ENCODE results near the gene CMIP. TPM values are rescaled to one million over a fixed set of nuclear protein-coding genes. Genes with fewer than 3 reads are reported as not detected.

Gene CMIP
- total RNA-seq, 1 donor from 2014 or later, result 19.8 TPM

DNA sequence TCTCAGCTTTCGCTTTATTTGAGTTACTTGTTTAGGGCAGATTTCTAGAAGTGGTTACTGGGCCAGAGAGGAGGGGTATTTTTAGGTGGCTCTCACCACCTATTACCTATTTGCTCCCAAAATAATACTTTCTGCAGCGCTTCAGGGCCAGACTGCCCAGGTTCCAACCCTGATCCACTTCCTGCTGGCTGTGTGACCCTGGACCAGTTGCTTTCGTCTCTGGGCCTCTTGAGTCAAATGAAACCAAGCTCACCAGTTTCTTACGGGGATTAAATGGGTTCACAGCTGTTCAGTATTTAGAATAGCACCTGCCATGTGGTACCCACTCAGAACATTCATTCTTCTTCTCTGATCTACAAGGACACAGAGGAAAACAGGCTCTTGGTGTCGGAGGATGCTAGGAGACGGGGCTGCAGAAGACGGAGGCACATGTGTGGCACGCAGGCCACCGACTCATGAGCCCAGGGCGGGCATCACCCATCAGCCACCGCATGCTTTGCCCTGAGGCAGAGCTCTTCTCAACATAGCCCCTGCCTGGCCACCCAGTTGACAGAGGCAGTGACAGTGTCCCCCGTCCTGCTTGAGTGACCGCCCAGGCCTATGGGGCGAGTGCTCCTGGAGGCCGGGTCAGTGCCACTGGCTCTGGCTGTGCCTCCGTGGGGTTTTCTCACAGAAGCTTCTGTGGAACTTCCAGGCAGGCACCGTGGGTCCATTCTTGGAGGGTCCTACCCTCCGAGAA lies 185.5 kb downstream of the CMIP start:
- intact Hi-C loops (cut with DNase I), result no loop called here
- no peak for DNase-seq (ENCODE audit: low spot score)

DNA sequence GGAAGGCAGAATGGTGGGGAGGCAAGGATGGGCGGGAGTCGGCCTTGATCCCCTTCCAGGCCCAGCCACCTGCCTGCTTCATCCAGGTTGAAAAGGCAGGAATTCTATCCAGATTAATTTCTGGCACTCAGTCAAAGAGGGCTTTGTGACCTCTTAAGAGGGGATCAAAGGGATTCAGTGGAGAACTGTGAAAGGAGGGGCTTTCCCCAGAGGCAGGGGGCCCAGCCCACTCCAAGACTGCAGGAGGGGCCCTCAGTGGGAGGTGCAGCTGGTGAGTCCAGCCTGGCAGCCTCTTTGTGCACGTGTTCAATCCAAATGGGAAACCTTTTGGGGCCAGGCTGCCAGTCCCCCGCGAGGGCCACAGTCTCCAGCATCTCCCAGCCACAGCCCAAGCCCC lies 186.0 kb downstream of the CMIP start:
- no peak for DNase-seq (ENCODE audit: low spot score)
- intact Hi-C loops (cut with DNase I), result no loop called here

DNA sequence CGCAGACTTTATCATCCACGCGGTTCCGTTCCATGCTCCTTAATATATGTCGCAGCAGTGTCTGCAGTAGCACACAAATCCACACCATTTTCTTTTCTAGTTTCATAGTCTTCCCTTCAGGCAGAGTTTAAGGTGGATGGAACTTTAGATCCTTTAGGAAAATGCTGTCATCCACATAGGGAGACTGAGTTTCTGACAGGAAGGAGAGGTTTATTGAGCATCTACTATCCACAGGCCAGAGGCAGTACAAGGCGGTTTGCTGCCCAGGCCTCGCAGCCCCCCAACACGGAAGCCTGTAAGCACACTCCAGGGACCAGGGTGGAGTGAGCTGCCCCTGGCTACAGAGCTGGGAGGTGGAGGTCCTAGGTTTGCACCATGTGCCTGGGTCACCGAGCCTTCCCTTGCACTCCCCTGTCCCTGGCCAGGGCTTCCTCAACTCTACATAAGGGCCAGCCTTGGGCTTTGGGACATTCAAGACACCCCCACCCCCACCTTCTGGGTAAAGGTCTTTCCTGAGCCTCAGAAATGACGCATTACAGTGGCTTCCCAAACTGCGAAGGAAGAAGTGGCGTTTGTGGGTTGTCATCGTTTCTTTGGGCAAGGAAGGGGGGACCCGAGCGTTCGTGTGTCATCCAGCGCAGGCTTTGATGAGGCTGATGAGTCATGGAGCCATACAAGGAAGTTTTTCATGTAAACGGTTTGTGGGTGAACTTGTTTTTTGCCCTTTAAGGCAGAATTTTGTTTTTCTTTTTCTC lies 188.0 kb downstream of the CMIP start:
- intact Hi-C loops (cut with DNase I), result no loop called here
- no peak for DNase-seq (ENCODE audit: low spot score)

DNA sequence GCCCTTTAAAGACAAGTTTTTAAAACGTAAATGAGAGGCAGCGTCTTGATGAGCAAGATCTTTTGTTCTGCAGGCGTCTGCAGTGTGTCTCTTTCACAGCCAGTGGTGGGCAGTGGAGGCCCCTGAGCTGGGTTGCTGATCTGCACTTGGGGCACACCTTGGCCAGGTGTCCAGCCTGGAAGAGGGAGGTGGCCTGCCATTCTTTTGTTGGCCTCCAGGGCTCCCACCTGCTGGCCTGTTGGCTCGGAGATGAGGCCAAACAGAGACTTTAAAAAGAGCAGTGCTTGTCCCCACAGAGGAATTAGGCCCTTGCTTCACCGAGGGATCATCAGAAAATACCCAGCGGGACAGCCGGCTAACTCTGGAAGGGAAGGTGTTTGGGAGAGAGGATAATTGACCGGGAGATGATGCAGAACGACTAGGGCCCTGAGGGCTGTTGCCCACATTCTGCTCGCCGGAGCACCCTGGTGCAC lies 188.6 kb downstream of the CMIP start:
- intact Hi-C loops (cut with DNase I), result no loop called here
- DNase-seq (ENCODE audit: low spot score), result no peak

DNA sequence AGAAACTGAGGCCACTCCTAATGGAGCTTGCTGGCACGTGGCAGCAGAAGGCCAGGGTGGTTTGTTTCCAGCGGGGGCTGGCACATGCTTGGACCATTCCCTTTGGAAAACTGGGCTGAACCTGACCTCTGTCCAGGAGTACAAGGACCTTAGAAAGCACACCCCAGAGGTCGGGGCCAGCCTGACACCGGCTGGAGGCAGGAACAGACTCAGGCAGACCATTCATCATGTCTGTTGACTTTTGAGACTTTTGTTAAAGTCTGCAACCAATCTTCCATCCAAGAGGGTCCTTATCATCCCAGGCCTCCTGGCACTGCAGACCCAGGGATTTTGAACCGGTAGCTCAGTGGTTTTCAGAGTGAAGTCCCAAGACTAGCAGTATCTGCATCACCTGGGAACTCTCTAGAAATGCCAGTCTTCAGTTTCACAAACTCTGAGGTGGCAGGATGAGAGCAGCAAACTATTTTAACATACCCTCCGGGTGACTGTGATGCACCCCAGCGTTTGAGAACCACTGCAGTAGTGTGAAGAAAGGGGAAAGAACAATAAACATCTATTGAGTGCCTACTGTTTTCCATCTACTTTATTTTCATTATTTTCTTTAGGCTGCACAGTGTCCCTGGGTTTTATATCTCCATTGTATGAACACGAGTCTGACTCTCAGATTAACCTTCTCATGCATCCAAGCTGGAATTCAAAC lies 189.2 kb downstream of the CMIP start:
- no peak for DNase-seq (ENCODE audit: low spot score)
- intact Hi-C loops (cut with DNase I), result no loop called here

DNA sequence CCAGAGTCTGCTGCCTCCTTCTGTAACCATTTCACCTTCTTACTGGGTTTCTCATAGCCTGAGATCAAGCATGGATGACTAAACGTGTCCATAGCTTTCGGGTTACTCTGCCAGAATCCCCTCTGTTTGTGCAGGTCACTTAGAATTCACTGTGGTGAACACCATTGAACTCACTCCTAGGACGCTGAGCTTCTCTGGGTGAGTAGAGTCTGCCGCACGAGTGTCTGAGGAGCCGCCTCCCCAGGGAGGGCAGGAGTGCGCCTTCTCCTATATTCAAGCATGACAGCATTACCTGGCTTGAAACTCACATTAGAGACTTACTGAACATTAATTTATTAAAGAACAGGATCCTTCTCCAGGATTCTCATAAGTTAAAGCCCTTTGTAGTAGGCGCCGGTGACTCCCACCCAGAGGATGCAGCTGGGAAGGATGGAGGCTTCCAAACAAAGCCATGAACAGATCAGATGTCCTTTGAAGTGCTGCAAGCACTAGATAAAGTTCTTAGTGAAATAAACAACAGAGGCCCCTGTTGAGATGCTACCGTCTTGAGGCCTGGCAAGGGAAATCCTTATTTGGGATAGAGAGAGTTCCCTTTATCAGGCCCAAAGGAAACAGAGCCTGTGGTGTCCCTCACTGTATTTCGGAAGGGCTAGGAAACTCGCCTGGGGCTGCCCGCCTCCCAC lies 189.9 kb downstream of the CMIP start:
- intact Hi-C loops (cut with DNase I), result no loop called here
- DNase-seq (ENCODE audit: low spot score), result no peak

DNA sequence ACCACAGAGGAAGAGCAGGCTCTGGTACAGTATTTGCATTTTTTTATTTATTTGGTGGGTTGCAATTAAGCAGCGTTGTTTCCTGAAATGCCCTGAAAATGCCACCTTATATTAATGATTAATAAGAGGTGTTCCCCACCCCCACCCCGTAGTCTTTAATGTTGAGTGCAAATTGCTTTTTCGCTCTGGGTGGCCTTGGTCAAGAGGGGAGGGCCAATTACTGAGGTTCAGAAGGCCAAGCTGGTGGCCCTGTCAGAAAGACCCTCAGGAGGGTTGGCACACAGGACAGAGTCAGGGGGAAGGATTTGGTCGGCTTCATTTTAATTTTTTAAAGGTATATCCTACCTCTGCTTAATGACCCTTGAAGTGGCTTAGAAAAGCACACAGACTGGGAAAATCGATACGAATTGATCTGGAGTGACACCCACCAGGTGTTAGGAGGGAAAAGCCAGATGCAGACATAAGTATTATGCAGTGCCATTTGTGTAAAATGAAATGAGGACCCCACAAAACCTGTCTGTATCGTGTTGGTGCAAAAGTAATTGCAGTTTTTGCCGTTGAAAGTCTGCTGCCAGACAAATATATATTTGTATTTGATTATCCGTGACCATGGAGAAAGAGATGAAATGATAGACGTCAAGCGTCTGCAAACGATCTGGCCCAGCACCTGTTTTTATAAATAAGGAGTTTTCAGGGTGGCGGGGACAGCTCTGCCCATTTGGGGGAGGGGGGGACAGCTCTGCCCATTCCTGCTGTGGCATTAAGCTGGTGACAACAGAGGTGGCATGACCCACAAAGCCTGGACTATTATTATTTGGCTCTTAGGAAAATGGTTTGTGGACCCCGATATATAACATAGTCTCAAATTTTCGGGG lies 190.7 kb downstream of the CMIP start:
- no peak for DNase-seq (ENCODE audit: low spot score)
- intact Hi-C loops (cut with DNase I), result no loop called here

DNA sequence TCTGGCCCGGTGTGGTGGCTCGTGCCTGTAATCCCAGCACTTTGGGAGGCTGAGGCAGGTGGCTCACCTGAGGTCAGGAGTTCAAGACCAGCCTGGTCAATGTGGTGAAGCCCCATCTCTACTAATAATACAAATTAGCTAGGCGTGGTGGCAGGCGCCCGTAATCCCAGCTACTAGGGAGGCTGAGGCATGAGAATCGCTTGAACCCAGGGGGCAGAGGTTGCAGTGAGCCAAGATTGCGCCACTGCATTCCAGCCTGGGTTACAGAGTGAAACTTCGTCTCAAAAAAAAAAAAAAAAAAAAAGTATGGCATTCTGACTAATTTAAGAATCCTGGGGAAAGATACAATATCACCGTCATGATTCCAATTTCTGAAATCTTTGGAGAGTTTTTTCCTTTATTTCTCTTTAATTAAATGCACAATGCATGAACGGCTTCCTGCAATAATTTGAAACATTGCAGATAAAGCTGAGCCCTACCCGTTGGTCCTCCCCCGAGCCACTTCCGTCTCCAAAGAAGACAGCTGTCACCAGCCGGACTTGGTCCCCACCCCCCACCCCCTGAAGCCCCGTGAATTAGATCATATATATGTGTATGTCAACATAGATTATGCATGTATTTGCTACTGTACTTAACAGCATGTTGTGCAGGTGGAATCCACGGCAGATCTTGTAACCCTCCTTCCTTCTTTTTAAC lies 191.8 kb downstream of the CMIP start:
- DNase-seq (ENCODE audit: low spot score), result no peak
- intact Hi-C loops (cut with DNase I), result no loop called here

DNA sequence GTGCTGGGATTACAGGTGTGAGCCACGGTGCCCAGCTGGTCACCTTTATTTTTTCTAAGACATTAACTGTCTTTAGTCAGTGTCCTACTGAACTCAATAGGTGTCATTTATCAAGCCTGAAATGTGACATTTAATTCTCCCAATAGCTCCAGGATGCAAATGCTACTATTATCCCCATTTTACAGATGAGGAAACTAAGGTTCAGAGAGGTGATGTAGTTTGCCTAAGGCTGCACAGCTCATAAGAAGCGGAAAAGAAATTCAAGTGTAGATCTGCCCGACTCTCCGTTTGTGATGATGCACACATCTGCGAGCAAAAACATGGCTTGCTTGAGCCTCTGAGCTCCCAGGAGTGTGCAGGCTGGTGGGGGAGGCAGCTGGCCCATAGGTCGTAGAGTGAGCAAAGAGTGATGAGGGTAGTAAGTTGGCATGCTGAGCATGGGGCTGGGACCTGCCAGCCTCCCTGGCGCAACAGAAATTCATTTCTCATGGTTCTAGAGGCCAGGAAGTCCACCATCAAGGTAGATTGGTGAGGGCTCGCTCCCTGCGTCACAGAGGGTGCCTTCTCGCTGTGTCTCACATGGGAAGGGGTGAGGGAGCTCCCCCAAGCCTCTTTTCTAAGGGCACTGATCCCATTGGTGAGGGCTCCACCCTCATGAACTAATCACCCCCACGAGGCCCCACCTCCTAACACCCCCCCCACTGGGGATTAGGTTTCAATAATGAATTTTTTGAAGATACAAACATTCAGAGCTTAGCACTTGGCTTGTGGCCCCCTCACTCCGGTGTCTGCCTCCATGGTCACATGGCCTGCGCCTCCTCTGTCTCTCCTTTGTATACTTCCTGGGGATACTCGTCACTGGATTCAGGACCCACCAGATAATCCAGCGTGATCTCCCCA lies 193.0 kb downstream of the CMIP start:
- DNase-seq (ENCODE audit: low spot score), result no peak
- intact Hi-C loops (cut with DNase I), result no loop called here

DNA sequence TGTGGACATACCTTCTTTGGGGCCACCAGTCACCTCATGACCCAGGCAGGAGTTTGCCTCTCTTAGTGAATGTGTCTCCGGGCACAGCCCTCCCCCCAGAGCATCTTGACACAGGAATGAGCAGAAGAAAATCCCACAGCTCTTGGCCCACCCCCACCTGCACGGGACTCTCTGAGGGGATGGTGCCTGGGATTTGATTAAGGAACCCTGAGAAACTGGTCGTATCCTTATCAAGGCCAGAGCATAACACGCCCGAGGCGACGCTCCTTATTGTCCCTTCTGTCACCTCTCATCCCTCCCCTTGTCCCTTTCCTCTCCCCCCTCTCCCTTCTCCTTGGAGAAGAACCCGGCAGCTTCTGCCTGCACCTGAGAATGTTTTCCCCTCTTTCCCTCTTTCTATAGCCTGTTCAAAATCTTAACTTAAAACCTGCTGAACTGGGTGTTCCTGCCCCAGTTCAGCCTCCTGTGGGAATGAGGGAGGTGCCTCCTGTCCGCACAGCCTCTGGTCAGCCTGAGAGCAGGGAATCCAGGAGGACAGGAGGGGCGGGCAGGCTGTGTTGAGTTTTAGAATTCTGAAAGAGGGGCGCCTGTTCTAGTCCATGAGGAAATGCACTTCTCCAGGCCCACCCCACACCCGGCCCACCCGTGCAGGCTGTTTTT lies 193.8 kb downstream of the CMIP start:
- intact Hi-C loops (cut with DNase I), result no loop called here
- no peak for DNase-seq (ENCODE audit: low spot score)

DNA sequence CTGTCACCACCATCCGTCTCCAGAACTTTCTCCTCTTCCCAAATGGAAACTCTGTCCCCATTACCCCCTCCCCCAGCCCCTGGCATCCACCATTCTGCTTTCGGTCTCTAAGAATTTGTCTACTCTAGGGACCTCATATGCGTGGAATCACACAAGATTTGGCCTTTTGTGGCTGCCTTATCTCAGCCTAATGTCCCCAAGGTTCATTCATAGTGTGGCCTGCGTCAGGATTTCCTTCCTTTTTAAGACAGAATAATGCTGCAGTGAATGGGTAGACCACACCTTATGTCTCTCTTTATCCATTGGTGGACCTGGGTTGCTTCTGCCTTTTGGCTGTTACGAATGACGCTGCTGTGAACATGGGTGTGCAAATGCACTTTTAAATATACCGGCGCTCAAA lies 194.7 kb downstream of the CMIP start:
- DNase-seq (ENCODE audit: low spot score), result no peak
- intact Hi-C loops (cut with DNase I), result no loop called here

DNA sequence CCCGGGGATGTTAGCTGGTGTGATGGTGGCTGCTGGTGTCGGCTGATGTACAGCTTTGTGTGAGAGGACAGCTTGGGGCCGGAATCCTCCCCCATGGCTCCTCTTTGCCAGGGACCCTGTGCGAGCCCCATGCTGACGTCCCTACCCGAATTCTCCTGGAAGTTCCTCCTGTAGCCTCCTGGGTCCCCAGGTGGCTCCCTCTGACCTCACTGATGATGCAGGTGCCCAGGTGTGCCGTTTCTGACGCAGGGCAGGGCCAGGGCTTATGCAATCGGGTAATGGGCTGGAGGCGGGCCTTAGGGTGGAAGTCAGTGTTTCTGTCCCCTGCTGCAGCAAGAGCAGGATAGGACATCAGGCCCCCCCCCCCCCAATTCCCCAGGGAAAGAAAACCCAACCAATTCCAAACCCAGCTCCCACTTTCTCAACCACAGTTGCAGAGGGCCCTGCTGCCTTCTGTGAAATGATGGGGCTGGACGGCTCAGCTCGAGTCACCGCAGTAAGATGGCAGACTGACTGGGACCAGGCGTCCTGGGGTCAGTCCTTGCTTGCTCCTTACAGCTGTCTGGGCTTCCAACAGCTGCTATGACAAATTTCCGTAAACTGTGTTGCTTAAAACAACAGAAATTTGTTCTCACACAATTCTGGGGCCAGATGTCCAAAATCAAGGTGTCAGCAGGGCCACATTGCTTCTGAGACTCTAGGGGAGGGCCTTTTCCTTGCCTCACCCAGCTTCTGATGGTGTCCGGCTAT lies 195.5 kb downstream of the CMIP start:
- intact Hi-C loops (cut with DNase I), result no loop called here
- DNase-seq (ENCODE audit: low spot score), result no peak

DNA sequence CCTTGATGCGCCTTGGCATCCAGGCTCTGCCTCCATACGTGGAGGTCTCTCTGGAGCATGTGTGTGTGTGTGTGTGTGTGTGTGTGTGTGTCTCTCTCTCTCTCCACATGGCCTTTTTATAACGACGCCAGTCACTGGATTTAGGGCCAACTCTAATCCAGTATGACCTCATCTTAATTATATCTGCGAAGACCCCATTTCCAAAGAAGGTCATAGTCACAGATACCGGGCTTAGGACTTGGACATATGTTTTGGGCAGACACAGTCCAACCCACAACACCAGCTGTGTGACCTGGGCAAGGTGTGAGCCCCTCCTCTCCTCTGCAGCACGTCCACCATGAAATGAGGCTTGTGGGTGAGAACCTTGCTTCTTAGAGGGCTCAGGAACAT lies 196.1 kb downstream of the CMIP start:
- intact Hi-C loops (cut with DNase I), result no loop called here
- no peak for DNase-seq (ENCODE audit: low spot score)

DNA sequence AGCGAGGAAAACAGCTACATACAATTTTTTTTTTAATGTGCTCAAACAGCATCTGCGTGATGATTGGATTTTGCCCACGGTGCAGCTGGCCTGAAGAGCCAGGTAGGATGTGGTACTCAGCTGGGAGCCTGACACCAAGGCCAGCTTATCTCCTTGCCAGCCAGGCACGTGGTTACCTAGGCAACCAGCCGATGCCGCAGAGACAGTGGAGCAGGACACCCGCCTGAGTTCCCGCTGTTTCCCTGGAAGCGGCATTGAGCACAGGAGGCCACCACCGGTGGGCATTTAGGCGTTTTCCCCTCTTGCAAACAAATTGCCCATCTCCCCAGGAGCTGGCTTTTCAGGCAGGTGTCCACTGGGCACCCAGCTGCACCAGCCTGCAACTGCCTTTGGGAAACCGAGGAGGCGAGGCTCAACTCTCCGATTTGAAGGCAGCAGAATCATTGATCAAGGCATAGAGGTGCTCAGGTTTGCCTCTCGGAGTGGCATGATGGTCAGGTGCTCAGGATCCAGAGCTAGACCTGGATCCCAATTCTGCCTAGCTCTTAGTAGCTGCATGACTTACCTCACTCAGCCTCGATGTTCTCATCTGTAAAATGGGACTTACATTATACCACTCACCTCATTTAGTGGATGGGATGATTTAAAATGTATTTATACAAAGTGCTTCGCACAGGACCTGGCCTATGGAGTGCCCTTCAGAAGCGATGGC lies 196.9 kb downstream of the CMIP start:
- no peak for DNase-seq (ENCODE audit: low spot score)
- intact Hi-C loops (cut with DNase I), result no loop called here

DNA sequence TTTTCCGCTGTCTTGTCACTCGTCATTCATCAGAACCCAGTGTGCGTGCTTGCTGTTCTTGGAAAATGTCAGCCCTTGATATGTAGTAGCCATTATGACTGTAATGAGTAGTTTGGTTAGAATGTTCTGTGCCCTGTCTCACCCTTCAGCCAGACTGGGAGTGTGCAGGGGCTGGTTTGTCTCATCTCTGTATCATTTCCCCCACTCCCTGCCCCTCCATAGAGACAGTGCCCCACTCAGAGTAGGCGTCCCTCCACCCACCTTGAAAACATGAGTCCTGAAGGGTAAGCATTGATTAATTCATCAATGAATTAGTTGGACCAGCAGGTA lies 197.5 kb downstream of the CMIP start:
- intact Hi-C loops (cut with DNase I), result no loop called here
- no peak for DNase-seq (ENCODE audit: low spot score)

DNA sequence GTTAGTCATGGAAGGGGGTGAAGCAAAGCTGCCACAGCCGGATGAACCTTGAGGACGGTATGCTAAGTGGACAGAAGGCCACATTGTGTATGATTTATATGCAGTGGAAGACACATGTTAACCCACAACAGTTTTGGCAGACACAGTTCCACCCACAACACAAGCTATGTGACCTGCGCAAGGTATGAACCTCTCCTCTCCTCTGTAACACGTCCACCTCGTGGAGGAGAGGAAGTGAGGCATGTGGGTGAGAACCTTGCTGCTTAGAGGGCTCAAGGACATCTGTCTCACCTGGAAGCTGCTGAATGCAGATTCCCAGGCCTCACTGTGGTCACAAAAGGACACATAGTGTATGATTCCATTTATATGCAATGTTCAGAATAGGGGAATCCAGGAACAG lies 198.3 kb downstream of the CMIP start:
- no peak for DNase-seq (ENCODE audit: low spot score)
- intact Hi-C loops (cut with DNase I), result no loop called here

Measured in cardiac septum (tissue), 1 donor.